ENCODE results near the gene RAD51B. TPM values are rescaled to one million over a fixed set of nuclear protein-coding genes. Genes with fewer than 3 reads are reported as not detected.
A peak's percentile ranks its signal among the peaks of the same experiment; 100 is the strongest.

The RAD51B gene
- total and polyA plus RNA-seq, 8 donors = 1.8 to 30.7 (median 15.3) TPM

GRCh38 chr14:68309616-68310015 lies 490.0 kb downstream of the RAD51B start:
- intact Hi-C loops (cut with DNase I; ENCODE audit: low total_unique reads) = no loop called here
- Histone ChIP-seq H3K4me1 (peaks cover 10 to 48% (median 34%) of the 10 kb centered on the region in 4 donors), H3K4me3 (no peak overlapping the region), H3K27ac (peak overlapping the region in 4 of 5 donors; percentile 74 to 86 (median 80)), H3K27me3 (no peaks in the 10 kb centered on the region), H3K9me3 (no peaks in the 10 kb centered on the region), H3K36me3 (no peaks in the 10 kb centered on the region)
- DNase-seq = no peak
- TF ChIP-seq, protein P1, sequence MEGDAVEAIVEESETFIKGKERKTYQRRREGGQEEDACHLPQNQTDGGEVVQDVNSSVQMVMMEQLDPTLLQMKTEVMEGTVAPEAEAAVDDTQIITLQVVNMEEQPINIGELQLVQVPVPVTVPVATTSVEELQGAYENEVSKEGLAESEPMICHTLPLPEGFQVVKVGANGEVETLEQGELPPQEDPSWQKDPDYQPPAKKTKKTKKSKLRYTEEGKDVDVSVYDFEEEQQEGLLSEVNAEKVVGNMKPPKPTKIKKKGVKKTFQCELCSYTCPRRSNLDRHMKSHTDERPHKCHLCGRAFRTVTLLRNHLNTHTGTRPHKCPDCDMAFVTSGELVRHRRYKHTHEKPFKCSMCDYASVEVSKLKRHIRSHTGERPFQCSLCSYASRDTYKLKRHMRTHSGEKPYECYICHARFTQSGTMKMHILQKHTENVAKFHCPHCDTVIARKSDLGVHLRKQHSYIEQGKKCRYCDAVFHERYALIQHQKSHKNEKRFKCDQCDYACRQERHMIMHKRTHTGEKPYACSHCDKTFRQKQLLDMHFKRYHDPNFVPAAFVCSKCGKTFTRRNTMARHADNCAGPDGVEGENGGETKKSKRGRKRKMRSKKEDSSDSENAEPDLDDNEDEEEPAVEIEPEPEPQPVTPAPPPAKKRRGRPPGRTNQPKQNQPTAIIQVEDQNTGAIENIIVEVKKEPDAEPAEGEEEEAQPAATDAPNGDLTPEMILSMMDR (IDR thresholded peaks at IDR 0.05) = no peak
- no peak for TF ChIP-seq POLR2AphosphoS5 (IDR thresholded peaks at IDR 0.05)
- TF ChIP-seq POLR2A (IDR thresholded peaks at IDR 0.05) = no peak
- no peak for TF ChIP-seq EP300 (IDR thresholded peaks at IDR 0.05)
- 69 to 83% (median 78%) methylated on average over 2 of the region's 2 CpGs for WGBS, 5 donors

DNA sequence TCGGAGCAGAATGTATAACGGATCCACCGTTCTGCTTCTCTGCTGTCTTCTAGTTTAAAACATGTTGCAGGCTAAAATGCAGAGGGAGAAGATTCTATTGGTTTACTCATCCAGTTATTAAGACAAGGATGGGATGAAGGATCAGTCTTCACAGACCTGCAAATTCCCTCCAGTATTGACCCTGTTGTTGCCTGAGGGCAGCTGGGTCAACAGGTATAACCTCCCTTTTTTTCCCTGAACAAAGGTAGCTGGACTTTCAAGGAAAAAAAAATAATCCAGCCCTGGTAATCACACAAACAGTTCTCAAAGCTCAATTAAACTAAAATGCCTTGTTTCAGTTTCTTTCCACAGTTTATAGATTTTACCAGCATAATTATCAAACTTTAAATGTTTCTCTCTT lies 492.7 kb downstream of the RAD51B start:
- WGBS, 5 donors = 92 to 97% (median 96%) methylated on average over 3 of the region's 3 CpGs

GRCh38 chr14:68312884-68313610 lies 493.5 kb downstream of the RAD51B start:
- H3K4me1 ChIP-seq = peaks cover 6 to 26% (median 17%) of the 10 kb centered on the region in 4 donors
- whole genome bisulfite sequencing, 5 donors = 79 to 90% (median 84%) methylated on average over 9 of the region's 9 CpGs
- H3K27ac ChIP-seq = no peak overlapping the region
- H3K4me3 ChIP-seq = no peak overlapping the region
- no peaks in the 10 kb centered on the region for H3K27me3 ChIP-seq
- intact Hi-C loops (cut with DNase I; ENCODE audit: low total_unique reads) = no loop called here
- no peaks in the 10 kb centered on the region for H3K36me3 ChIP-seq
- no peaks in the 10 kb centered on the region for H3K9me3 ChIP-seq
- TF ChIP-seq POLR2A (IDR thresholded peaks at IDR 0.05) = no peak
- no peak for DNase-seq

More for the DNA sequence above, 492.7 kb downstream of the RAD51B start:
- TF ChIP-seq POLR2AphosphoS5 (IDR thresholded peaks at IDR 0.05) (no peak), EP300 (IDR thresholded peaks at IDR 0.05) (no peak), POLR2A (IDR thresholded peaks at IDR 0.05) (no peak)
- TF ChIP-seq, protein P1 (IDR thresholded peaks at IDR 0.05) = no peak
- no peaks in the 10 kb centered on the region for H3K9me3 ChIP-seq
- intact Hi-C loops (cut with DNase I; ENCODE audit: low total_unique reads) = no loop called here
- H3K27ac ChIP-seq = no peak overlapping the region
- H3K27me3 ChIP-seq = no peaks in the 10 kb centered on the region
- no peak for DNase-seq
- H3K36me3 ChIP-seq = no peaks in the 10 kb centered on the region
- no peak overlapping the region for H3K4me3 ChIP-seq
- peaks cover 8 to 34% (median 24%) of the 10 kb centered on the region in 4 donors for H3K4me1 ChIP-seq

DNA sequence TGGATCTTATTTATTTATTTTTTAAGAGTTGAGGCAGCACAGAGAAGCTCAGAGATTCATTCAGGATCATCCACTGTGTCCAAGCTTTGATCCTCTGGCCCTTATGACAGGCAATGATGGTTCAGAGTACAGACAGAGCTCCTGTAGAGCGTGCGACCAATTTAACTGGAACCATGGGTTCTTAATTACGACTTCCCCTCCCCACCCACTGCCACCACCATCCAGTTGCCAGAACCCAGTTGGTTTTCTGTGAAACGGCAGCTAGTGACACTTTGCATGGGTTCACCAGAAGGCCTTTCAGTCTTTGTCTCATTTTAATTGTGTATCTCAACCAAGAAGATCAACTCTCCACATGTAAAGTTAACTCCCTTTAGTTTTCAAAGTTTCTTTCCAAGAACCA lies 495.1 kb downstream of the RAD51B start:
- Histone ChIP-seq H3K9me3 (no peaks in the 10 kb centered on the region), H3K27ac (no peak overlapping the region), H3K4me1 (peaks cover 0 to 15% (median 9%) of the 10 kb centered on the region in 4 donors), H3K36me3 (no peaks in the 10 kb centered on the region), H3K27me3 (no peaks in the 10 kb centered on the region), H3K4me3 (no peak overlapping the region)
- intact Hi-C loops (cut with DNase I; ENCODE audit: low total_unique reads) = no loop called here
- WGBS, 5 donors = 74 to 98% (median 89%) methylated on average over 4 of the region's 4 CpGs
- no peak for DNase-seq
- TF ChIP-seq EP300 (IDR thresholded peaks at IDR 0.05) (no peak), POLR2A (IDR thresholded peaks at IDR 0.05) (no peak)

- no peaks in the 10 kb centered on the region for H3K36me3 ChIP-seq
- no peaks in the 10 kb centered on the region for H3K27me3 ChIP-seq
- intact Hi-C loops (cut with DNase I; ENCODE audit: low total_unique reads) = no loop called here
- no peaks in the 10 kb centered on the region for H3K9me3 ChIP-seq
- H3K27ac ChIP-seq = no peak overlapping the region
- WGBS, 5 donors = 72 to 89% (median 85%) methylated on average over 3 of the region's 3 CpGs
- H3K4me1 ChIP-seq = peaks cover 0 to 14% (median 6%) of the 10 kb centered on the region in 4 donors
- TF ChIP-seq POLR2AphosphoS5 (IDR thresholded peaks at IDR 0.05) (no peak), EP300 (IDR thresholded peaks at IDR 0.05) (no peak), POLR2A (IDR thresholded peaks at IDR 0.05) (no peak)
- TF ChIP-seq, protein P1 (IDR thresholded peaks at IDR 0.05) = no peak
- H3K4me3 ChIP-seq = no peak overlapping the region
- no peak for DNase-seq
Observed at GRCh38 chr14:68315081-68315480, 495.5 kb downstream of the RAD51B start.
